Effector CD4-positive, alpha-beta T cell (primary cell): ENCODE results near the gene DGKK. TPM values are rescaled to one million over a fixed set of nuclear protein-coding genes. Genes with fewer than 3 reads are reported as not detected.

Experiments used
- DNase-seq: peaks from one replicate; pipeline ENCODE4 v3.0.0-alpha.2; 2020
- total RNA-seq: gene quantifications from one replicate; lab custom pipeline; 2026; lab: John Stamatoyannopoulos, UW

DGKK gene, protein sequence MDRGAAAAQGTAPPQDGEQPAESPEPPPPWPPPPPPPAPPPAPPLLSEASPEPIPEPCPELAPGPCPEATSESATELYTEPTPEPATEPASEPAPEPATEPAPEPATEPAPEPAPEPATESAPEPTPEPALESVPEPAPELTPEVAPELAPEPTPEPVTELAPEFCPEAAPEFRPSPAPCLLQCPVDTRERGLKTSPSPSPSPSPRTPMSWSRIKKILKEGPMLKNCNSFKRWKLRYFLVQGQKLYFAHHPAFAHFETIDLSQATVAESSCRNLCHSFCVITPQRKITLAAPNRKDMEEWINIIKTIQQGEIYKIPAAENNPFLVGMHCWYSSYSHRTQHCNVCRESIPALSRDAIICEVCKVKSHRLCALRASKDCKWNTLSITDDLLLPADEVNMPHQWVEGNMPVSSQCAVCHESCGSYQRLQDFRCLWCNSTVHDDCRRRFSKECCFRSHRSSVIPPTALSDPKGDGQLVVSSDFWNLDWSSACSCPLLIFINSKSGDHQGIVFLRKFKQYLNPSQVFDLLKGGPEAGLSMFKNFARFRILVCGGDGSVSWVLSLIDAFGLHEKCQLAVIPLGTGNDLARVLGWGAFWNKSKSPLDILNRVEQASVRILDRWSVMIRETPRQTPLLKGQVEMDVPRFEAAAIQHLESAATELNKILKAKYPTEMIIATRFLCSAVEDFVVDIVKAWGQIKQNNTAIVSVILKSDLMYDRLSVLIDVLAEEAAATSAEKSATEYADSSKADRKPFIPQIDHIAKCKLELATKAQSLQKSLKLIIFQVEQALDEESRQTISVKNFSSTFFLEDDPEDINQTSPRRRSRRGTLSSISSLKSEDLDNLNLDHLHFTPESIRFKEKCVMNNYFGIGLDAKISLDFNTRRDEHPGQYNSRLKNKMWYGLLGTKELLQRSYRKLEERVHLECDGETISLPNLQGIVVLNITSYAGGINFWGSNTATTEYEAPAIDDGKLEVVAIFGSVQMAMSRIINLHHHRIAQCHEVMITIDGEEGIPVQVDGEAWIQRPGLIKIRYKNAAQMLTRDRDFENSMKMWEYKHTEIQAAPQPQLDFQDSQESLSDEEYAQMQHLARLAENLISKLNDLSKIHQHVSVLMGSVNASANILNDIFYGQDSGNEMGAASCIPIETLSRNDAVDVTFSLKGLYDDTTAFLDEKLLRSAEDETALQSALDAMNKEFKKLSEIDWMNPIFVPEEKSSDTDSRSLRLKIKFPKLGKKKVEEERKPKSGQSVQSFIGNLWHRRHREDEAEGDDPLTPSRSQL
- not detected for total RNA-seq

DNA sequence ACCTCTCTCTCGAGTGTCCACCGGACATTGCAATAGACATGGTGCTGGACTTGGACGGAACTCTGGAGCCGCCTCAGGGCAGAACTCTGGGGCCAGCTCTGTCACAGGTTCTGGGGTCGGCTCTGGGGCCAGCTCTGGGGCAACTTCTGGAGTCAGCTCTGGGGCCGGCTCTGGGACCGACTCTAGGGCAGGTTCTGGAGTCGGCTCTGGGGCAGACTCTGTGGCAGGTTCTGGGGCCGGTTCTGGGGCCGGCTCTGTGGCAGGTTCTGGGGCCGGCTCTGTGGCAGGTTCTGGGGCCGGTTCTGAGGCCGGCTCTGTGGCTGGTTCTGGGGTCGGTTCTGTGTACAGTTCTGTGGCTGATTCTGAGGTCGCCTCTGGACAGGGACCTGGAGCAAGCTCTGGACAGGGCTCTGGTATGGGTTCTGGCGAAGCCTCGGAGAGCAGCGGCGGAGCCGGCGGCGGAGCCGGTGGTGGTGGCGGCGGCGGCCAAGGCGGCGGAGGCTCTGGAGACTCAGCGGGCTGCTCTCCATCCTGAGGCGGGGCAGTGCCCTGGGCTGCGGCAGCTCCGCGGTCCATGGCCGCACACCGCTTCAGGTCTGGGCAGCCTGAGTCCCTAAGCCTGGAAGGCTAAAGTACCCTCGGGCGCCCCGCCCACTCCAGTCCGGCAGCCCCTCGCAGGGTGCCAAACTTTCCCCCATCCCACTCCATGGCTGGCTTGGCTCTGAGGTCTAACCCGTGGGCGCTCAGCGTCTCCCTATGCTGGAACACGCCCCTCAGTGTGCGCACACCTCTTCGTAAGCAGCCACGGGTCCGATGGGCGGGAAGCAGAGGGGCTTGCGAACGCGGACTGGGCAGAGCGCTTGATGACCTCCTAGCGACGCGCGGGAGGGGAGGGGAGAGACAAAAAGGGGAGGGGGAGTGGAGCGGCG lies at the start of gene DGKK:
DGKK (minus strand) TSS at position 723 of the 929 bp plus-strand sequence; CDS start at position 576, 147 bp downstream.
- no peak for DNase-seq

DNA sequence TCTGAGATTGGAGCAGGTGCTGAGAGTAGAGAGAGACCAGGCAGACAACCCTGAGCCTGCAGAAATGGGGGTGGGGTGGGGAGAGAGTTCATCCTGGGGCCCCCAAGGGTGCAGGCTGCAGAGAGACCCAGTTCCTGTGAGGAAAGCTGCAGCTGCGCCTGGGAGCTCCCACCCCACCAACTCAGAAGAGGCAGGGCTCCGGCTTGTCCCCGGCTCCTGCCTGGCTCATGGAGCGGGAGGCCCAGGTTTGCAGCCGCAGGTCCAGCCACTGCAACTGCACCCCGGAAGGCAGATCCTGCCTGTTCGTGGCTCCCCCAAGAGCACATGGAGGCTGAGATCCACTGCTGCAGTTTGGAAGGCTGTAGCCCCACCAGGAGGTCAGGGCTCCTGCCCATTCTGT lies 44.2 kb upstream of the DGKK start:
- DNase-seq = no peak

DNA sequence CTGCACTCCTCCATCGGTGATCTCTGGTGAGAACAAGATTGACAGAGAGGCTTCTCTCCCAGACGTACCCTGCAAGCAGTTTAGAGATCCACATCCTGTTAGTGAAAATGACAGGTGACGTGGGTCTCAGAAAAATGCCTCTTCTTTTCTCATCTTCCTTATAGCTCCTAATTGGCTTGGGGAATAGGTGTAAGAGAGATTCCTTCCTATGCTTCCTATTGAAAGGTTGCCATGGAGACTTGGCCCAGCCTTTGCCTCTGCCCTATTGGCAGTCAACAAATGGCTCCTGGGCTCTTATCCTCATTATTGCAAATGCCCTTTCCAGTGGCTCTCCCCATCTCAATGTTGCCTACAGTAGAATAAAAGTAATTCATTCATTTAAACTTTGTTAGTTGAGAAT lies 26.5 kb upstream of the DGKK start:
- DNase-seq = no peak

DNA sequence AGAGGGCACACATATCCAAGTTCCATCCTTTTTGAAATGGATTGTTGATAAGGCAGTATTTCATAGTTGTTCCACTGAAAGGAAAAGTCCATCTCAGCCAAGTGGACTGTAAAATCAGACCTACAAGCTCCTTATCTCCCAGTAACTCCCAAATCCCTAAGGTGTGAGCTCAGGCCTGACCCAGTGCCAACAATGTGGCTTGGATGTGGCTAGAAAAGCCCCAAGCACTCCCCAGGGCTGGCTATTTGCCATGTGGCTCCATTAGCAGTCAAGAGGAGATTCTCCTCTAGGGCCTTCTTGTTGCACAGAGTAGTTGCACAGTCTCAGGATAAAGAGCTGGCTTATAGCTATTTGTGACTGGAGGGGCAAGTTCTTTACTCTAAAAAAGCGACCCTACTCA lies 25.0 kb upstream of the DGKK start:
- DNase-seq = no peak

DNA sequence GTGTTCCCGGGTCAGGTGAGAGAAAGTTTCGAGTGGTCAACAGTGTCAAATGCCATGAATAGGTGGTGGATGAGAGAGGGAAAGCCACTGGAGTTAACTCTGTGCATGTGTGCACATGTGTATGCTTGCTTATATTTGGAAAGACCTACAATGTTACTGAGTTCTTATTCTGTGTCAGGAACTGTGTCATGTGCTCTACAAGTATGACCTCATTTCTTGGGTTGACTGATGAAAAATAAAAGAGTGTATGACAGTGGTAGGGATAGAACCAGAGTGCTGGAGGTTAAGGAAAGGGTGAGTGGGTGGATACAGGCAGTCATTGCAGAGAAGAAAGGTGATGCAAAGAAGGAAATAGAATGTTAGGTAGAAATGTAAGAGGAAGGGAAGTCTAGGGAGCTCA lies 22.1 kb upstream of the DGKK start:
- no peak for DNase-seq

DNA sequence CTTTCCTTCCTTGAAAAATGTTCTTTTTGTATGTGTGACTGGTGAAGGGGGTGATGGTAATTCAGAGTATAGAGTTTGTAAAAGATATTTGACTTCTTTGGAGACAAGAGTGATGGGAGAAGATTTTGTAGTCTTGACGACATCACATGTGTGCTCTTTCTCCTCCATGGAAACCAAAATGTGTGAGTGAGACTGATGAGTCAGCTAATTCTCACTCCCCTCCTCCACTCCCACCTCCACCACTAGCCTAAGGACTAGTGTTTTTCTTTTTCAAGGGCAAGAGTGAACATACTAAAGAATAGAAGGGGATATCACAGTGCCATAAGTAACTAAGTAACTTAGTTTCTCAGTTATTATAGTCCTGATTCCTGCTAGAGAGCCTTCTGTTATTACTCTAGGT lies 14.0 kb upstream of the DGKK start:
- no peak for DNase-seq

DNA sequence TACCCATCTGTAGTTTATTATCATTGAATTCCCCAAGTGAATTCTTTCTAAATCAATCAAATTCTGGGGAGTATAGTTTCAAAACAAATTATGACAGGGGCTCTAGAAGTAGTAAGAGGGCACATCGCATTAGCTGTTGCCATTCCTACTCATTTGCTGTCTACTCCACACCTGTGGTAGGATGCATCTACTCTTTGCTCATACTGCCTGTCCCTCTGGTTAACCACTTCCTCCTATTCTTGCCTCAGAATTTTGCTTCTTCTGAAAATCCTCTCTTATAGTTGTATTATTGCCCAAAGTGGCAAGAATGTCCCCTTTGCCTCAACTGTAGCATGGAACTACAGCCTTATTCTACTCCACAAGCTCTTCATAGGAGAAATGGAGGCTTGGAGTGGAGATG lies 12.7 kb upstream of the DGKK start:
- DNase-seq = no peak

DNA sequence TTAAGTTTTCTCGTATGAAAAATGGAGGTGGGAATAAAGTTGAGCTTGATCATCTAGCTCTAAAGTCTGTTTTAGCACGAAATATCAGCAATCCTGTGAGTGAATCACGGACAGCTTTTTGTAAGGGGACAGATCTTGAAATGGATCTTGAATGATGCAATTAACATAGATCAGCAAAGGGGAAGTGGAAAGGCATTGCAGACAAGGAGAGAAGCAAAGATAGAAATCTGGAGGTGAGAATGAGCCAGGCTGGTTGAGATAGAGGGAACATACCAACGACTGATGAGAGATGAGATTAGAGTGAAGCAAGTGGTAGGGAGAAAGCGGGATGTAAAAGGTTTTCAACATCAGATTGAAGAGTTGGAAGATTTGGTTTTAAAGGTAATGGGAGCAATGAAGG lies 4.6 kb upstream of the DGKK start:
- DNase-seq = no peak

DNA sequence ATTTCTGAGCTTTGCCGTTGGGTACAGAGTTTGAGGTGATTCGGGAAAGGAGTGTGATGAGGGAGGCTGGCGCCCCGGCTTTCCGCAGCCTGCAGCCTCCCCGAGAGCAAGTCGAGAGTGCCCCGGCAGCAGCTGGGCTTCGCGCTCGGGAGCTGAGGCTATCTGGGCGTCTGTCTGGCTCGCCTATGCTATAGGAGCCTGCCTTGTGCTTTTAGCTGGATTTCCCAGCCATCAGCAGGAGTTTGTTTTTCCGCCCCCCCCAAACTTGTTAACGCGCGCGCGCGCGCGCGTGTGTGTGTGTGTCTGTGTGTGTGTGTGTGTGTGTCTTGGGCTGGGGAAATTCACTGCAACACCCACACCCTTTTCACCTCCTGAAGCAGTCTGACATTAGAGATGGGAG lies 765 bp upstream of the DGKK start:
- no peak for DNase-seq

DNA sequence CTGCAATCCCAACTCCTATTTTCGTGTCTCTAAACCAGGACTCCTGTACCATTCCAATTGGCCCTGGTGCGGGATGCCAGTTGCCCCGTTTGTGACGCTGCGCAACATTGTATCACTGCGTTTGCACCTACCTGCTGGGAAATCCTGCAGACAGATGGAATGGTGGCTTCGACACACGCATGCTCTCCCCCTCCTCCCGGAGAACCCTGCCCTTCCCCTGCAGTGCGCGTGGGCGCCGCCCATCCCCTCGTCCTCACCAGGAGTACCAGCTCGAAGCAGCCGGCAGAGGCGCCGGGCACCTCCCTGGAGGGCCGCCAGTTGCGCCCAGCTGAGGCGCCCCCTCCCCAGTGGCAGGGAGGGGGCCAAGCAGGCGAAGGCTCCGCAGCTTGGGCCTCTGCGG lies 1.4 kb downstream of the DGKK start:
- no peak for DNase-seq

DNA sequence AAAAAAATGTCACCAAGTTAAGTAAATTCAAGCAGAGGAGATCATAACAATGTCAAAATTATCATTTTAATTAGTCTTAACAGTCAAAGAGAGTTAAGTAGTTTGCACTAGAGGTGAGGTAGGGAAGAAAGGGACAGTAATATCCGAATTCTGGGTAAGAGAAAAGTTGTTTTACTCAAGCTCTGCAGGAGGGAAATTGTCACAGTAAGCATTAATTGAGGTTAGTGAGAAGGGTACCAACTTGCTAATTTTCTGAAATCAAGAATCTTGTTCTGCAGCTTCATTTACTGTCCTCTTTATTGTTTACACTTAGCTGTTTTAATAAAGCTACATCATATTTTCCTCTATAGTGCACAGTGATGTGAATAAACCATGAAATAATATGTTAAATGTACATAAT lies 11.0 kb downstream of the DGKK start:
- no peak for DNase-seq

DNA sequence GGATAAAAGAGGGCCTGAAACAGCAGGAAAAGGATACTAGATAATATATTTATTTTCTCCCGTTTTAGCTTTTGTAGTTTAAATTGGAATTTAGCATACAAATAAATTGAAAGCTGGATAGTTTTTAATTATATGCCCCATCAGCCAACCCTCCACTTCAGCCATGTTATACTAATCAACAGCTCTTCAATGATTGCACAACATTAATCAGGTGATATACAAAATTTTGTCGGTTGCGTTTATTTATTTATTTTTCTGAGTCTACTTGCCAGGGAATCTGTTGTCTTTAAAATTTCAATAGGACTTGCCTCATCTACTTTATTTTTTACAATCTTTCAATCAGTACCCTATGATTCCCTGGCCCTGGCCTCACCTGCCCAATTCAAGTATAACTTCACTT lies 12.1 kb downstream of the DGKK start:
- no peak for DNase-seq

DNA sequence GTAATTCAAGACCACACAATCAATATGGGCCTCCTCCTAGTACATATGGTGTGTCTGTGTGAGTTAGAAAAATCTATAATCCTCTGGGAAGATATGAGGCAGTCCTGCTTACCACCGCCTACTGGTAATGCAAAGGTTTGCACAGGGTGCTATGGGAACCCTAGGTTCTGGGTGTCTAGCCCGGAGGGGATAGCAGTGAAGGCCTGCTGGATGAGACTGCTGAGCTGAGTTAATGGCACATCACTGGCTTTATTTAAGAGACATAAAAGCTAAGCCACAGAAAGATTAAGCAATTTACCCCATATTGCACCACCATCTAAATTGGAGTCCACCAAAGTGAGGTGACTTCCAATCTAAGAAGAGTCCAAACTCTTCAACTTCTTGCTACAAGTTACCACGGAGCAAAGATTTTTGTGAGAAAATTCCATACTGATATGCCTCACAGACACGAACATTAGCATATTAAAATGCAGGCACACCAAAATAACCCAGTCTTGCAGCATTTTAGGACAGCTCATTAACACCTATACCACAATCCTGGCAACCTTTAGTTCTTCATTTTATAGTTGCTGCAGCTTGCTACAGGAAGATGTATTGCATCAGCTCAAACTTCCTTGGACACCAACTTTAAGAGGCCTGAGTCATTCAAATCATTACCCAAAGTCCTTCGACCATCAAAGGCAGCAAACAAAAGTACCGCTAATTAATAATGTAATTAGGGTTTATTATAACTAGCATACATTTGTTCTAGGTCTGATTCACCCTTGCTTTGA lies 13.7 kb downstream of the DGKK start:
- no peak for DNase-seq

DNA sequence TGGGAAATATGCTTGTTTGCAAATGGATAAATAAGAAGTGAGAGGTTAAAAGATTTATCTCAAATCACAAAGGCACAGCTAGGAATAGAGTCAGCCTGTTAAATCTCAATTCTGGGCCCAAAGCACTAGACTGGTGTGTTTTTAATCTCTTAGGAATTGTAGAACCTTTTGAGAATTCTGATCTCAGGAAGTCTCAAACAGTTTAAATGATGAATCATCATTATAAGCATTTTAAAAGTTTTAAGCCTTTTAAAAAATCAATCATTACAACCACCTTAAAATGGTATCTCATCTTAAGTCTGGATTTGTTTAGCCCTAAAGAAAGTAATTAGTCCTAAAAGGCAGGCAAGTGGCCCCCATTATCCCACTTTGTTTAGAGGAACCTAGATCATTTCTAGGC lies 17.8 kb downstream of the DGKK start:
- DNase-seq = no peak

DNA sequence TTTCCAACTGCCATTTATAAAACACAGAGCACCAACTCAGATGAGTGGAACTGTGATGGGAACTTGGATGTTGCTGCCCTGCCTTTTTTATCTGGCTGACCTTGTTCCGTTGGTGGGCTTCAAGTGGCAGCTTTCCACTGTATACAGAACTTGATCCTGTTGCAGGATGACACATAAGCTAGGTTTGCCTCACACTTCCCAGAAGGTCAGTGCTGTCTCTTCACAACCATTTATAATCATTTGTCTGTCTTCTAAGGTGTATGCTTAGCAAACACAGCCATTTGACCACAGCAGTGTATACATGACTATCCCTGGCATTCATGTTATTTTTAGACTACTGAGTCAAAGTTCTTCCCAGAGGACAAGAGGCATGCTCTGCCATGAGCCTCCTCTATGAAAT lies 20.3 kb downstream of the DGKK start:
- DNase-seq = no peak

DNA sequence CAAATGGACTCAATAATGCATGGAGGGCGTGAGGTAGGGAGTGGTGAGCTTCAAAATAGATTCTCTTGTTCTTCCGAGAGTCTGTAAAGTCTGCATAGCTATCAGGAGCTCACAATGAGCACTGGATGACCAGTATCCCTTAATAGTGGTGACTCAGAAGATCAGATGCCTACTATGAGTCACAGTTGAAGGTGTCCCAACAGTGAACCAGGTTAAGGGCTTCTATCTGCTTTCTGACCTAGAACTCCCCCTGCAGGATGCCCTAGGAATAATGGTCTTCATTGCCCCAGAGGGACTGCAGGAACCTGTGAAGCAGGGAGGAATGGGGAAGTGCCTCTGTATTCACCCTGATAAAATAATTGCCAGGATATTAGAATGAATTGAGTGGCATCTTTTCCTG lies 22.1 kb downstream of the DGKK start:
- no peak for DNase-seq

DNA sequence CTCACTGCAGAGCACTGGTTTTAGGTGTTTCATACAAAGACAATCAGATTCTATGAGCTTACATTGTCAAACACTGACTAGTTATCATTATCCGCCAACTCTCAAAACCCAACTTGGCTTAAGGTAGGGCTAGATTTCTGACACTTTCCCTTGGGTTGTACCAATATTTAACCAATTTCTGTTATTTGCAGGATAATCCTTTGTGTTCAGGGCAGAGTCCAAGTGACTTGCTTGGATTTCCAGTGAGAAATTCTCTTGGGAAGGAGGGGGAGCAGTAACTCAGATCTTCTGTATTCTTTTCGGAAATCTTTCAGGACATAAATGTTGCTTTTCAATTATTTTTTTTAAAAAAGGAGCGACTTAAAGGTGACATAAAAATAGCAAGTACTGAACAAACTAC lies 23.1 kb downstream of the DGKK start:
- DNase-seq = no peak

DNA sequence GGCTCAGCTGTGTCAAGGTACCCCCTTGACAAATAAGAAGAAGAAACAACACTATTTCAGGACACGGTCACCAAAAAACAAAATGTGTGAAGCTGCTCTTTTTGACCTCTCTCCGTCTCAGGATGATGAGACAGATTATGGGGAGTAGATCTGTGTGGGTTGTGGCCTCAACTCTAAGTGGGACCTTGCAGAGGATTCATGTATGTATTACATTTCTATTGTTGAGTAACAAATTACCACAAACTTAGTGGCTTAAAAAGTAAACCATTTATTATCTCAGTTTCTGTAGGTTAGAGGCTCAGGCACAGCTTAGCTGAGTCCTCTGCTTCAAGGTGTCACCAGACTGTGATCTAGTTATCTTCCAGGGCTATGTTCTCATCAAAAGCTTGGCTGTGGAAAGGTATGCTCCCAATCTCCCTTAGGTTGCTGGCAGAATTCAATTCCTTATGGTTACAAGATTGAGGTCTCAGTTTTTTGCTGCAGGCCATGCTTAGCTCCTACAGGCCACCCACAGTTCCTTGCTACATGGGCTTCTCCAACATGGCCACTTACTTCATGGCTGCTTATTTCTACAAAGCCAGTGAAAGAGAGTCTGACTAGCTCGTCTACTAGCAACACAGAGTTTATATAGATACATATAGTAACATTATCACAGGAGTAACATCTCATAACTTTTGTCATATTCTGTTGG lies 28.1 kb downstream of the DGKK start:
- DNase-seq = no peak

DNA sequence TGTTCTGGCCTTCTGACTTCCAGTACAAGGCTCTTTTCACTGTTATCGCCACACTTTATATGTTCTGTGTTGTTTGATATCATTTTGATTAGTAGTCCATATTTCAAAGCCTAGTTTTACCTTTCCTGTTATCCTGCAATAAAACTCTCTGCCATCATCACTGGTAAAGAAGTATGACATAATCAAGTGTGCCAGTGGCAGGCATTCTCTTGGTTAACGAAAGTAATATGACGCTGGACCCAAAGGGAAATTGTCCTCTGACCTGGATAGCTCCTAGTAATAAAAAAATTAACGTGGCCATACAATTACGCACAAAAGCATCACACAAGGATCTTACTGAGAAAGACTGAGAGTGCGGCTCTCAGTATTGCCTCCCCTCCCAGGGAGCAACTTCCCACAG lies 33.8 kb downstream of the DGKK start:
- no peak for DNase-seq

DNA sequence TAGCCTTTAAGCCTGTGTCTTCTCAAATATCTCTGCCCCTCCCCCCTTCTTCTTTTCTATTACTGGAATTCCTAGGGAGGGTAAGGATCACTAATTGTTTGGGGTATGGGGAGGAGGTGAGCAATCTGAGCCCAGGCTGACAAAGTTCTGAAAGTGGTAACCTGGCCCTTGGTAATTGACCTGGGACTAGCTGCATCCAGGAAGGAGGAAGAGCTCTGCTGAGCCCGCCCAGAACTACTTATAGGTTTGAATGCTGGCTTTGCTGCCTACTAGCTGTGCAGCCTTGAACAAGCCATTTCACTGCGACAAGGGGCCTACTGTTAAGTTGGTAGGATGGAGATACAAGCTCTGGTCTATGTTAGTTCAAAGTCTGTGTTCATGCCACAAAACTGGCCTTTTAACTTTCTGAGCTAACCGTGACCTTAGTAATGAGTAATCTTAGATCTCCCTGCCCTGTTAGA lies 37.8 kb downstream of the DGKK start:
- DNase-seq = no peak

DNA sequence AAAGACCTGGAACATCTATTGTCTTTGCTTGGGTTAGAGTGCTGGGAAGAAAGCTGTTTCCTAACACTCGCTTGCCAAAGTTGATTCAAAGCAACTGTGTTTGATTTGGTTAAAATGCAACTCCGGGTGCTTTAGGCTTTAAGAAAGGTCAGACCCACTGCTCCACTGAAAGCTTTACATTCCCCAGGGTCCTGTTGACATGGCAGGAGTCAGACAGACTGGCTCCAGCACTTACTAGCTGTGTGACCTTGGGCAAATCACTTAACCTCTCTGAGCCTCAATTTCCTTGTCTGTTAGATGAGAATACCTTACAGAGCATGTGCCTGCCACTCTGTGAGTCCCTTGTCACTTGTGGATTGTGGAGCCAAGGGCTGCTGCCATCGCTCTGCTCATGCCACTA lies 39.0 kb downstream of the DGKK start:
- no peak for DNase-seq
